Adipocyte (in vitro differentiated cells): ENCODE data around the gene RAB18.
"Not testable (repeated sequence)": the region's sequence is repeated elsewhere in the genome, so short reads cannot be mapped to it uniquely, and the experiment has no call there.

ENCODE experiments used
- DNase-seq: peaks from one replicate; pipeline ENCODE4 v3.0.0-alpha.2; 2015; ENCODE audit warnings: low read depth
- H3K27me3 ChIP-seq: replicated peaks from 2 replicates; pipeline ENCODE4 v1.7.0; 2013; ENCODE audit warnings: mild to moderate bottlenecking, low read length, moderate library complexity; ENCODE audit not compliant: control insufficient read depth, insufficient read depth
- H3K36me3 ChIP-seq: 2 replicates; pipeline ENCODE4 v1.7.0; 2013; ENCODE audit warnings: low read length, mild to moderate bottlenecking, moderate library complexity; ENCODE audit not compliant: control insufficient read depth, insufficient read depth, severe bottlenecking
- H3K4me1 ChIP-seq: 2 replicates; pipeline ENCODE4 v1.7.0; 2013; ENCODE audit warnings: mild to moderate bottlenecking, low read length, moderate library complexity; ENCODE audit not compliant: control insufficient read depth, insufficient read depth
- H3K4me3 ChIP-seq: 2 replicates; pipeline ENCODE4 v1.7.0; 2013; ENCODE audit warnings: mild to moderate bottlenecking, low read length, moderate library complexity
- H3K9ac ChIP-seq: 2 replicates; pipeline ENCODE4 v1.7.0; 2013; ENCODE audit warnings: mild to moderate bottlenecking, low read length, moderate library complexity
- H3K9me3 ChIP-seq: 2 replicates; pipeline ENCODE4 v1.7.0; 2013; ENCODE audit warnings: mild to moderate bottlenecking, low read length, moderate library complexity; ENCODE audit not compliant: control insufficient read depth

RAB18 gene

GRCh38 chr10:27550823-27551222, 46.7 kb downstream of the RAB18 start:
- no peak for DNase-seq
- no peak overlapping the region for H3K9ac ChIP-seq
- H3K36me3 ChIP-seq = peaks cover 10% of the 10 kb centered on the region
- H3K4me3 ChIP-seq = no peak overlapping the region
- no peaks in the 10 kb centered on the region for H3K4me1 ChIP-seq
- H3K9me3 ChIP-seq = no peaks in the 10 kb centered on the region
- no peaks in the 10 kb centered on the region for H3K27me3 ChIP-seq

DNA sequence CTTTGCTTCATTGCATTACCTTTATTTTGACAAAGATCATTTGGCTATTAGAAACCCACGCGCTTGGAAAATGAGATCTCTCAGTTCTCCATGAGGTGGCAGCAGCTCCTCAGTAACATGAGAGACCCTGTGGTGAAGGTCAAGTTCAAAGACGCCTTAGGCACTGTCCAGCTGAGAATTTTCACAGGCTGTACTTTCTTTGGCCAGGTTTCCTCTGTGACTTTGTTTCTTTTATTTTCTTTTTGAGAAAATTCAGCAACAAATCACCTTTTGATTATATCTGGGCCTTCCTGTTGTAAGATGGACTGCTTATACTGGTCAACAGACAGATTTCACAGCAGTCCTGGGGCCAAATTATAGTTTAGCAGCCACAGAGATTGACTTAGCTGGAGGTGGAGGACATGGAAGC, 54.5 kb downstream of the RAB18 start:
- no peaks in the 10 kb centered on the region for H3K9me3 ChIP-seq
- no peaks in the 10 kb centered on the region for H3K4me1 ChIP-seq
- H3K9ac ChIP-seq = no peak overlapping the region
- peak; percentile 89 for DNase-seq
- H3K36me3 ChIP-seq = no peaks in the 10 kb centered on the region
- no peaks in the 10 kb centered on the region for H3K27me3 ChIP-seq
- H3K4me3 ChIP-seq = no peak overlapping the region

- no peak overlapping the region for H3K9ac ChIP-seq
- no peaks in the 10 kb centered on the region for H3K27me3 ChIP-seq
- H3K4me3 ChIP-seq = no peak overlapping the region
- DNase-seq = no peak
- H3K4me1 ChIP-seq = no peaks in the 10 kb centered on the region
- no peaks in the 10 kb centered on the region for H3K36me3 ChIP-seq
- no peaks in the 10 kb centered on the region for H3K9me3 ChIP-seq
These were observed 57.2 kb downstream of the RAB18 start for GRCh38 chr10:27561334-27561733.

GRCh38 chr10:27564398-27564797, 60.3 kb downstream of the RAB18 start:
- Histone ChIP-seq H3K9me3 (no peaks in the 10 kb centered on the region), H3K4me1 (no peaks in the 10 kb centered on the region), H3K36me3 (no peaks in the 10 kb centered on the region), H3K27me3 (no peaks in the 10 kb centered on the region), H3K9ac (no peak overlapping the region), H3K4me3 (no peak overlapping the region)
- no peak for DNase-seq

DNA sequence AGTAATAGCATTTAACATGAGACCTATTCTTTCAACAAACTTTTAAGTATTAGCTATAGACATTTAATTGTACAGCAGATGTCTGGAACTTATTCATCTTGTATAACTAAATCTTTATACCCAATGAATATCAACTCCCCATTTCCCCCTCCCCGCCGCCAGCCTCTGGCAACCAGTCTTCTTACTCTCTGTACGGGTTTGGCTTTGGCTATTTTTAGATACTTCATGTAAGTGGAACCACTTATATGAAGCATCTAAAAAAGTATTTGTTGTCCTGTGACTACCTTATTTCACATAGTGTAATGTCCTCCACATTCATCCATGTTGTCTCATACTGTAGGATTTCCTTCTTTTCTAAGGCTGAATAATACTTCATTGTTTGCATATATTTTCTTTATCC, 60.8 kb downstream of the RAB18 start:
- H3K36me3 ChIP-seq = no peaks in the 10 kb centered on the region
- H3K4me1 ChIP-seq = no peaks in the 10 kb centered on the region
- H3K9me3 ChIP-seq = no peaks in the 10 kb centered on the region
- H3K9ac ChIP-seq = no peak overlapping the region
- no peak for DNase-seq
- no peak overlapping the region for H3K4me3 ChIP-seq
- H3K27me3 ChIP-seq = no peaks in the 10 kb centered on the region

DNA sequence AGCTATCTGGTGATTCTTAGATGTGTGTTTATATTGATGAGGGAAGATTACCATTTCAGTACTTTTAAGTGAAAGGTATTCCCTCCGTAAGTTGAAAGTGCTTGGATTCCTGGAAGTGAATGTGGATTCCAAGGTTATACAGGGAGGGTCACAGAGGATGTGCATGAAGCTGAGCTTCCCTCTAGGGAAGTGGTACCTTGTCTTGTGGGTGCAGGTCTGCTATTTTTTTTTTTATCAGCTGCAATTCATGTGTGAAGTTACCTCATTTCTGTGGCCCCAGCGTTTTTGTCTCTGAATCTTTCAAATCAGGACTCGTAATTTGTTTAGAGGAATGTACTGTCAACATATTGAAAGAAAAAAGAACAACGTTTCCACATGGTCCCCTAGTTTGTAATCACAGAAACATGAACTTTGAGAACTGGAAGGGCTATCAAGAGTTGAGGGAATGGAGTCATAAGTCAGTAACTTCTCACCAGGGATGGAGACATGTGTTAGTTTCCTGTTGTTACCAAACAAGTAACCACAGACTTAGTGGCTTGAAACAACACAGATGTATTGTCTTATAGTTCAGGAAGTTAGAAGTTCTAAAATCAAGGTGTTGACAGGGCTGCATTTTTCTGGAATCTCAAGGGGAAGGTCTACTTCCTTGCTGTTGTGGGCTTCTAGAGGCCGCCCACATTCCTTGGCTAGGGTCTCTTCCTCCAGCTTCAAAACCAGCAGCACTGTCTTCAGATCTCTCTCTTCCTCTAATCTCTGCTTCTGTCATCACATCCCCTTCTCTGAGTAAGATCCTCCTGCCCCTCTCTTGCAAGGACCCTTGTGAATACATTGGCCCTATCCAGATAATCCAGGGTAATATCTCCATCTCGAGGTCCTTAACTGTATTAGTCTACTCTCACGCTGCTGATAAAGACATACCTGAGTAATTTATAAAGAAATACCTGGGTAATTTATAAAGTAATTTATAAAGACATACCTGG, 64.4 kb downstream of the RAB18 start:
- DNase-seq = no peak
- Histone ChIP-seq H3K9ac (no peak overlapping the region), H3K36me3 (no peaks in the 10 kb centered on the region), H3K9me3 (no peaks in the 10 kb centered on the region), H3K27me3 (no peaks in the 10 kb centered on the region), H3K4me1 (no peaks in the 10 kb centered on the region), H3K4me3 (no peak overlapping the region)

GRCh38 chr10:27569946-27570345, 65.8 kb downstream of the RAB18 start:
- DNase-seq = no peak
- Histone ChIP-seq H3K9me3 (no peaks in the 10 kb centered on the region), H3K4me3 (no peak overlapping the region), H3K27me3 (no peaks in the 10 kb centered on the region), H3K4me1 (no peaks in the 10 kb centered on the region), H3K9ac (no peak overlapping the region), H3K36me3 (no peaks in the 10 kb centered on the region)

DNA sequence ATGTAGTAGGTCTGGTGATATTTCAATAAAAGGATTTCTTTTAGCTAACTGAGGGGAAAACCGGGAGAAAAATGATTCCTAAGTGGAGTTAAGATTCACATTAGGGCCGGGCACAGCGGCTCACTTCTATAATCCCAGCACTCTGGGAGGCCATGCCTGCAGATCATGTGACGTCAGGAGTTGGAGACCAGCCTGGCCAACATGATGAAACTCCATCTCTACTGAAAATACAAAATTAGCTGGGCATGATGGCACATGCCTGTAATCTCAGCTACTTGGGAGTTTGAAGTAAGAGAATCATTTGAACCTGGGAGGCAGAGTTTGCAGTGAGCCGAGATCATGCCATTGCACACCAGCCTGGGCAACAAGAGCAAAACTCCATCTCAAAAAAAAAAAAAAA, 72.9 kb downstream of the RAB18 start:
- DNase-seq, H3K9me3 ChIP-seq, H3K4me3 ChIP-seq, H3K36me3 ChIP-seq, H3K27me3 ChIP-seq, H3K9ac ChIP-seq, H3K4me1 ChIP-seq: not testable (repeated sequence)

- Histone ChIP-seq H3K4me1 (no peaks in the 10 kb centered on the region), H3K4me3 (no peak overlapping the region), H3K27me3 (no peaks in the 10 kb centered on the region), H3K36me3 (no peaks in the 10 kb centered on the region), H3K9me3 (no peaks in the 10 kb centered on the region), H3K9ac (no peak overlapping the region)
- no peak for DNase-seq
These were observed 74.2 kb downstream of the RAB18 start for GRCh38 chr10:27578316-27578715.

- no peaks in the 10 kb centered on the region for H3K4me1 ChIP-seq
- DNase-seq = no peak
- no peak overlapping the region for H3K4me3 ChIP-seq
- H3K9ac ChIP-seq = no peak overlapping the region
- no peaks in the 10 kb centered on the region for H3K27me3 ChIP-seq
- H3K9me3 ChIP-seq = peaks cover 4% of the 10 kb centered on the region
- no peaks in the 10 kb centered on the region for H3K36me3 ChIP-seq
These were observed 77.1 kb downstream of the RAB18 start for GRCh38 chr10:27581225-27581624.

DNA sequence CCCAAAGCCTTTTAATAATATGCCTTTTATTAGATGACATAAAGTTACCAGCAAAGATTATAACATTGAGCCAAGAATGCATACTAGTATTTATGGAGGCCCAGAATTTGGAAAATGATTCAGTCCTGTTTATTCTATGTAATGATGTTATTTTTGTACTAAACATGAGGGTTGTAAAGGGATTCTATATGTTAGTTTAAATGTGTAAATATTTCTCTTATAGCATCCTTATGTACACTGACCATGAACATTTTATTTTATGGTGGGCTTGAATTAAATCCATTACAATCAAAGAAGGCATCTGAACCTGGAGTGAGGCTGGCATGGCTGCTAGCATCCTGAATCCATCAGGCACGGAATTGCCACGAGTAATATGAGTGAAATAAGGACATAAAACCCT, 80.2 kb downstream of the RAB18 start:
- no peaks in the 10 kb centered on the region for H3K27me3 ChIP-seq
- H3K9ac ChIP-seq = no peak overlapping the region
- no peak overlapping the region for H3K4me3 ChIP-seq
- H3K4me1 ChIP-seq = no peaks in the 10 kb centered on the region
- H3K9me3 ChIP-seq = peaks cover 4% of the 10 kb centered on the region
- DNase-seq = no peak
- H3K36me3 ChIP-seq = no peaks in the 10 kb centered on the region
